ENCODE data around the gene TBXT.
"Not testable (repeated sequence)": the region's sequence is repeated elsewhere in the genome, so short reads cannot be mapped to it uniquely, and the experiment has no call there.

The TBXT gene

GRCh38 chr6:166169549-166170421, 2.1 kb upstream of the TBXT start:
- no peak for DNase-seq
- ATAC-seq: no peak

GRCh38 chr6:166168616-166169548, 1.2 kb upstream of the TBXT start:
- DNase-seq: no peak
- no peak for ATAC-seq

GRCh38 chr6:166167258-166167731, 356 bp downstream of the TBXT start:
- ATAC-seq (no peak), DNase-seq (no peak)

GRCh38 chr6:166166314-166167257, 1.1 kb downstream of the TBXT start:
- ATAC-seq (no peak), DNase-seq (no peak)

GRCh38 chr6:166165558-166166313, 1.9 kb downstream of the TBXT start:
- no peak for DNase-seq
- no peak for ATAC-seq

- peak; percentile 98 for ATAC-seq
- peak; percentile 67 for DNase-seq
Measured at GRCh38 chr6:166162599-166163342, 4.9 kb downstream of the TBXT start.

GRCh38 chr6:166157930-166158617, 9.6 kb downstream of the TBXT start:
- no peak for DNase-seq
- no peak for ATAC-seq

- DNase-seq (no peak), ATAC-seq (no peak)
Measured at GRCh38 chr6:166156942-166157341, 10.7 kb downstream of the TBXT start.

GRCh38 chr6:166153966-166154365, 13.7 kb downstream of the TBXT start:
- DNase-seq (no peak), ATAC-seq (no peak)

GRCh38 chr6:166152660-166153059, 15.0 kb downstream of the TBXT start:
- no peak for ATAC-seq
- no peak for DNase-seq

GRCh38 chr6:166151798-166152197, 15.9 kb downstream of the TBXT start:
- ATAC-seq: no peak

GRCh38 chr6:166145751-166146150, 21.9 kb downstream of the TBXT start:
- DNase-seq (no peak), ATAC-seq (no peak)

More at GRCh38 chr6:166151798-166152197, 15.9 kb downstream of the TBXT start:
- no peak for DNase-seq

GRCh38 chr6:166143011-166143410, 24.6 kb downstream of the TBXT start:
- ATAC-seq (no peak), DNase-seq (no peak)

- ATAC-seq (no peak), DNase-seq (no peak)
Measured at GRCh38 chr6:166127624-166128472, 39.8 kb downstream of the TBXT start.

GRCh38 chr6:166123115-166123514, 44.5 kb downstream of the TBXT start:
- ATAC-seq, DNase-seq: not testable (repeated sequence)

- ATAC-seq (no peak), DNase-seq (no peak)
Measured at GRCh38 chr6:166121726-166122125, 45.9 kb downstream of the TBXT start.

GRCh38 chr6:166119116-166119911, 48.3 kb downstream of the TBXT start:
- ATAC-seq (no peak), DNase-seq (no peak)

- DNase-seq (no peak), ATAC-seq (no peak)
Measured at GRCh38 chr6:166115609-166116008, 52.0 kb downstream of the TBXT start.
